ENCODE results near the gene CARD11. TPM values are rescaled to one million over a fixed set of nuclear protein-coding genes. Genes with fewer than 3 reads are reported as not detected.

CARD11 gene
- total RNA-seq, 1 donor from 2014 or later = 1.4 TPM

DNA sequence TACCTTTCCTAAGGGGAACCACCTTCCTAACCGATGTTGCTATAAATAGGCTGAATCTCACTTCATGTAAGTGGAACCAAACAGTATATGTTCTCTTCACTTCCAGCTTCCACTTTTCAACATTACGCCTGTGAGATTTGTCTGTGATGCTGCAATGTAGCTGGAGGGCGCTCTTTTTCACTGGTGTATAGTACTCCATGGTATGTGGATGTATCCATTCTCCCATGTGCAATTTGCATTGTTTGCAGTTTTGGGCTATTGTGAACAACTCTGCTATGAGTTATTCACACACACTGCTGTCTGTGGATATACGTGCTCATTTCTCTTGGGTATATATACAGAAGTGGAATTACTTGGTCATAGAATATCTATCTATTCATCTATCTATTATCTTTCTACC, 123.6 kb downstream of the CARD11 start:
- H3K4me3 Mint-ChIP-seq (ENCODE audit: unreplicated experiment) = no peak overlapping the region
- H3K9me3 Mint-ChIP-seq (ENCODE audit: unreplicated experiment) = peaks cover 7% of the 10 kb centered on the region
- peaks cover 8% of the 10 kb centered on the region for H3K36me3 Mint-ChIP-seq (ENCODE audit: unreplicated experiment)
- TF ChIP-seq, protein P1, sequence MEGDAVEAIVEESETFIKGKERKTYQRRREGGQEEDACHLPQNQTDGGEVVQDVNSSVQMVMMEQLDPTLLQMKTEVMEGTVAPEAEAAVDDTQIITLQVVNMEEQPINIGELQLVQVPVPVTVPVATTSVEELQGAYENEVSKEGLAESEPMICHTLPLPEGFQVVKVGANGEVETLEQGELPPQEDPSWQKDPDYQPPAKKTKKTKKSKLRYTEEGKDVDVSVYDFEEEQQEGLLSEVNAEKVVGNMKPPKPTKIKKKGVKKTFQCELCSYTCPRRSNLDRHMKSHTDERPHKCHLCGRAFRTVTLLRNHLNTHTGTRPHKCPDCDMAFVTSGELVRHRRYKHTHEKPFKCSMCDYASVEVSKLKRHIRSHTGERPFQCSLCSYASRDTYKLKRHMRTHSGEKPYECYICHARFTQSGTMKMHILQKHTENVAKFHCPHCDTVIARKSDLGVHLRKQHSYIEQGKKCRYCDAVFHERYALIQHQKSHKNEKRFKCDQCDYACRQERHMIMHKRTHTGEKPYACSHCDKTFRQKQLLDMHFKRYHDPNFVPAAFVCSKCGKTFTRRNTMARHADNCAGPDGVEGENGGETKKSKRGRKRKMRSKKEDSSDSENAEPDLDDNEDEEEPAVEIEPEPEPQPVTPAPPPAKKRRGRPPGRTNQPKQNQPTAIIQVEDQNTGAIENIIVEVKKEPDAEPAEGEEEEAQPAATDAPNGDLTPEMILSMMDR (IDR thresholded peaks at IDR 0.05; ENCODE audit: partially characterized antibody, unreplicated experiment) = no peak
- no peak for DNase-seq
- H3K4me1 Mint-ChIP-seq (ENCODE audit: low read depth, unreplicated experiment) = no peaks in the 10 kb centered on the region
- peaks cover 6% of the 10 kb centered on the region for H3K27me3 Mint-ChIP-seq (ENCODE audit: unreplicated experiment)
- no peak overlapping the region for H3K27ac Mint-ChIP-seq (ENCODE audit: unreplicated experiment)

DNA sequence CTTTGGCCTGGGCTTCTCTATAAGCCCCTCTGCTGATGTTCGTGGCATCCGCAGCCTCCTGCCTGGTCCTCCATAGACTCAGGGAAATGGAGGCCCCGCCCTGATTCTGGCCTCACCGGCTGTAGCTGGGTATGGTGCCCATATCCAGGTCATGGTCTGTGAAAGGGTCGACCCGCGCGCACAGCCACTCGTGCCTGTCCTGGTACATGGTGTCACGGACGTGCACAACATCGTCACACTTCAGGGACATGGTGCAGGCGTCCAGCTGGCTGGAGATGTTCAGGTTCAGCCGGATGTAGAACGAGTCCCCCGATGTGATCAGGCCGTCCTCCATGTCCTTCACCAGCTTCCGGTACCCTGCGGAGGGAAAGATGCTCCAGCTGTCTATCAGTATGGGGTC, 124.4 kb downstream of the CARD11 start:
- H3K4me1 Mint-ChIP-seq (ENCODE audit: low read depth, unreplicated experiment) = no peaks in the 10 kb centered on the region
- no peak overlapping the region for H3K27ac Mint-ChIP-seq (ENCODE audit: unreplicated experiment)

GRCh38 chr7:2918406-2918805, 125.3 kb downstream of the CARD11 start:
- TF ChIP-seq, protein P1 (IDR thresholded peaks at IDR 0.05; ENCODE audit: partially characterized antibody, unreplicated experiment) = no peak
- Mint-ChIP-seq H3K9me3 (ENCODE audit: unreplicated experiment) (peaks cover 7% of the 10 kb centered on the region), H3K4me1 (ENCODE audit: low read depth, unreplicated experiment) (no peaks in the 10 kb centered on the region), H3K27me3 (ENCODE audit: unreplicated experiment) (peaks cover 6% of the 10 kb centered on the region), H3K4me3 (ENCODE audit: unreplicated experiment) (no peak overlapping the region), H3K36me3 (ENCODE audit: unreplicated experiment) (peaks cover 8% of the 10 kb centered on the region), H3K27ac (ENCODE audit: unreplicated experiment) (no peak overlapping the region)
- DNase-seq = no peak

More for the DNA sequence above, 124.4 kb downstream of the CARD11 start:
- Mint-ChIP-seq H3K36me3 (ENCODE audit: unreplicated experiment) (peaks cover 8% of the 10 kb centered on the region), H3K4me3 (ENCODE audit: unreplicated experiment) (no peak overlapping the region), H3K27me3 (ENCODE audit: unreplicated experiment) (peaks cover 6% of the 10 kb centered on the region), H3K9me3 (ENCODE audit: unreplicated experiment) (peaks cover 7% of the 10 kb centered on the region)
- TF ChIP-seq, protein P1 (IDR thresholded peaks at IDR 0.05; ENCODE audit: partially characterized antibody, unreplicated experiment) = no peak
- DNase-seq = no peak

DNA sequence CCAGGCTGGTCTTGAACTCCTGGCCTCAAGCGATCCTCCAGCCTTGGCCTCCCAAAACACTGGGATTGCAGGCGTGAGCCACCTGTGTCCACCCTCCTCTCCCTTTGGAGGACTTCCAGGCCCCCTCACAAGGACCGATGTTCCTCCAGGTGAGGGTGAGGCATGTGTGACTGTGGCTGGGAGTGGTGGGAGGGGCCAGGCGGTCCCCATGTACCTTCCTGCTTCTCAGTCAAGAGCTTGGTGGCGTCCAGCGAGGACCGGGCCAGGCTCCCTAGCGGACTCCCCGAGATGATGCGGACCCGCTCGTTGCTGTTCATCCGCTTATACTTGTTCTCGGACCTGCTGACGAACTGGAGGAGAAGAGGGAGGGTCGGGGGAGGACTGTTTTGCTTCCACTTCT, 128.6 kb downstream of the CARD11 start:
- H3K4me1 Mint-ChIP-seq (ENCODE audit: low read depth, unreplicated experiment) = peaks cover 8% of the 10 kb centered on the region
- H3K9me3 Mint-ChIP-seq (ENCODE audit: unreplicated experiment) = peaks cover 8% of the 10 kb centered on the region
- no peak overlapping the region for H3K27ac Mint-ChIP-seq (ENCODE audit: unreplicated experiment)
- TF ChIP-seq, protein P1 (IDR thresholded peaks at IDR 0.05; ENCODE audit: partially characterized antibody, unreplicated experiment) = no peak
- DNase-seq = no peak
- no peak overlapping the region for H3K4me3 Mint-ChIP-seq (ENCODE audit: unreplicated experiment)
- H3K27me3 Mint-ChIP-seq (ENCODE audit: unreplicated experiment) = peaks cover 8% of the 10 kb centered on the region
- H3K36me3 Mint-ChIP-seq (ENCODE audit: unreplicated experiment) = peaks cover 8% of the 10 kb centered on the region

DNA sequence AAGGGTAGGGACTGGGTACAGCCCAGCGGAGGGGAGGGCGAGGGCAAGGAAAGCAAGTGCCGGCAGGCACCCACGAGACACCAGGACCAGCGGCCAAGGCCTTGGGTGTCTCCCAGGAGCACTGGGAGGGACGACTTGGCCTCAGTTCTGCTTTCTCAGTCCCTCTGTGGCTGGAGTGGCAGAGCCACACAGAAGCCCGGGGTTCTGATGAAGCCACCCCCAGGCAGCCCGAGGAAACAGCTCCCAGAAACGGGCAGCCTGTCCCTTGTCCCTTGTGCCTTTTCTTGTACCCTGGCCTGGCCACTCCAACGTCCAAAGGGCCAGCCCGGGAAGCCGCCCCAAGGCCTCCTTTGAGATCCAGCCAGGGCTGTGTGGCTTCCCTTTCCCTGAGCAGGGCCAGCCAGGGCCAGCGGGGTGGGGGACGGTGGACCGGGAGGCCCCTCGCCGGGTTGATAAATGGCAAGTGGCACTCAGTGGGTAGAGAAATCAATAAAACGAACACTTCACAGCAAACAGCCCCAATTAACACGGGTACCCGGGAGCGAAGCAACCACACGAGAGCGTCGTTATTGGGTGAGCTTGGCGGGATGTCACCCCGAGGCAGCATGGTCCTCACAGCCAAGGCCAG, 129.8 kb downstream of the CARD11 start:
- Mint-ChIP-seq H3K27ac (ENCODE audit: unreplicated experiment) (no peak overlapping the region), H3K27me3 (ENCODE audit: unreplicated experiment) (peaks cover 8% of the 10 kb centered on the region), H3K9me3 (ENCODE audit: unreplicated experiment) (peaks cover 8% of the 10 kb centered on the region), H3K4me1 (ENCODE audit: low read depth, unreplicated experiment) (peaks cover 8% of the 10 kb centered on the region), H3K4me3 (ENCODE audit: unreplicated experiment) (no peak overlapping the region), H3K36me3 (ENCODE audit: unreplicated experiment) (peaks cover 8% of the 10 kb centered on the region)
- DNase-seq = no peak
- TF ChIP-seq, protein P1 (IDR thresholded peaks at IDR 0.05; ENCODE audit: partially characterized antibody, unreplicated experiment) = no peak
